Mesenchymal stem cell (in vitro differentiated cells and primary cell): ENCODE results near the gene TOE1.

Experiments used
- DNase-seq: peaks from one replicate; pipeline ENCODE4 v3.0.0-alpha.2; 2013
- H2AFZ ChIP-seq: one replicate; pipeline ENCODE4 v1.6.1; 2013; ENCODE audit warnings: low read depth, mild to moderate bottlenecking, control low read depth, inconsistent platforms, low read length, moderate library complexity
- H2AK5ac ChIP-seq: 2 replicates; pipeline ENCODE4 v1.6.1; 2013; ENCODE audit warnings: low read length, moderate library complexity, mild to moderate bottlenecking, inconsistent platforms; ENCODE audit not compliant: severe bottlenecking
- H2BK120ac ChIP-seq: one replicate; pipeline ENCODE4 v1.6.1; 2013; ENCODE audit warnings: low read depth, mild to moderate bottlenecking, inconsistent platforms, low read length, moderate library complexity
- H2BK12ac ChIP-seq, 2 experiments: one replicate each; pipeline ENCODE4 v1.6.1; 2013; ENCODE audit warnings: inconsistent platforms in 2 of 2, low read length in 2 of 2, mild to moderate bottlenecking in 2 of 2, moderate library complexity in 2 of 2, control low read depth in 1 of 2
- H2BK15ac ChIP-seq: one replicate; pipeline ENCODE4 v1.6.1; 2013; ENCODE audit warnings: mild to moderate bottlenecking, low read depth, inconsistent platforms; ENCODE audit not compliant: poor library complexity, severe bottlenecking
- H2BK5ac ChIP-seq: 2 replicates; pipeline ENCODE4 v1.6.1; 2013; ENCODE audit warnings: low read depth, mild to moderate bottlenecking, low read length, control low read depth, inconsistent platforms; ENCODE audit not compliant: poor library complexity, severe bottlenecking
- H3K14ac ChIP-seq, 2 experiments: one replicate each; pipeline ENCODE4 v1.6.1; 2013; ENCODE audit warnings: inconsistent platforms in 2 of 2, low read length in 2 of 2, control low read depth in 1 of 2, mild to moderate bottlenecking in 1 of 2, moderate library complexity in 1 of 2
- H3K18ac ChIP-seq, 2 experiments: one replicate each; pipeline ENCODE4 v1.6.1; 2013; ENCODE audit warnings: inconsistent platforms in 2 of 2, low read length in 2 of 2, control low read depth in 1 of 2, low read depth in 1 of 2, mild to moderate bottlenecking in 1 of 2
- H3K23ac ChIP-seq, 2 experiments: one replicate each; pipeline ENCODE4 v1.6.1; 2013; ENCODE audit warnings: inconsistent platforms in 2 of 2, low read length in 2 of 2, mild to moderate bottlenecking in 2 of 2, moderate library complexity in 2 of 2, control low read depth in 1 of 2
- H3K27ac ChIP-seq: 2 replicates; pipeline ENCODE4 v1.5.1; 2013; ENCODE audit warnings: mild to moderate bottlenecking, moderate library complexity, low read length, control low read depth, inconsistent platforms; ENCODE audit not compliant: poor library complexity, severe bottlenecking
- H3K27me3 ChIP-seq, 2 experiments: 2 replicates each; pipeline versions ENCODE4 v1.6.1 to v1.7.0; 2013; ENCODE audit warnings: low read length in 2 of 2, mild to moderate bottlenecking in 2 of 2, moderate library complexity in 2 of 2, control low read depth in 1 of 2, inconsistent platforms in 1 of 2; ENCODE audit not compliant: control insufficient read depth in 1 of 2, insufficient read depth in 1 of 2
- H3K36me3 ChIP-seq, 2 experiments: 2 replicates each; pipeline versions ENCODE4 v1.6.1 to v1.7.0; 2013; ENCODE audit warnings: low read length in 2 of 2, control low read depth in 1 of 2, inconsistent platforms in 1 of 2, low read depth in 1 of 2, mild to moderate bottlenecking in 1 of 2; ENCODE audit not compliant: insufficient read depth in 2 of 2, control insufficient read depth in 1 of 2
- H3K4ac ChIP-seq, 2 experiments: one replicate each; pipeline ENCODE4 v1.6.1; 2013; ENCODE audit warnings: inconsistent platforms in 2 of 2, low read length in 2 of 2, mild to moderate bottlenecking in 2 of 2, moderate library complexity in 2 of 2, control low read depth in 1 of 2, low read depth in 1 of 2
- H3K4me1 ChIP-seq: 2 replicates; pipeline ENCODE4 v1.6.1; 2013; ENCODE audit warnings: low read depth, low read length, control low read depth; ENCODE audit not compliant: control insufficient read depth, insufficient read depth
- H3K4me2 ChIP-seq: 2 replicates; pipeline ENCODE4 v1.6.1; 2013; ENCODE audit warnings: low read length, mild to moderate bottlenecking, inconsistent platforms; ENCODE audit not compliant: poor library complexity, severe bottlenecking
- H3K4me3 ChIP-seq, 2 experiments: 2 replicates each; pipeline versions ENCODE4 v1.5.1 to v1.7.0; 2013; ENCODE audit warnings: low read length in 2 of 2, mild to moderate bottlenecking in 2 of 2, control low read depth in 1 of 2, low read depth in 1 of 2; ENCODE audit not compliant: insufficient read depth in 1 of 2
- H3K79me1 ChIP-seq: replicated peaks from 2 replicates; pipeline ENCODE4 v1.6.1; 2013; ENCODE audit warnings: mild to moderate bottlenecking, control low read depth, low read length, inconsistent platforms; ENCODE audit not compliant: poor library complexity, severe bottlenecking
- H3K9ac ChIP-seq: 2 replicates; pipeline ENCODE4 v1.7.0; 2013; ENCODE audit warnings: mild to moderate bottlenecking, low read length, moderate library complexity
- H3K9me3 ChIP-seq: 2 replicates; pipeline ENCODE4 v1.7.0; 2013; ENCODE audit warnings: mild to moderate bottlenecking, low read length; ENCODE audit not compliant: control insufficient read depth
- H4K8ac ChIP-seq: one replicate; pipeline ENCODE4 v1.6.1; 2013; ENCODE audit warnings: inconsistent platforms, mild to moderate bottlenecking, low read length, moderate library complexity
- H4K91ac ChIP-seq: one replicate; pipeline ENCODE4 v1.6.1; 2013; ENCODE audit warnings: mild to moderate bottlenecking, low read length, inconsistent platforms
- WGBS: methylation state at CpG from one replicate; pipeline ENCODE4 v1.1.7; 2013; ENCODE audit warnings: mixed read lengths; 5-methylcytosine and 5-hydroxymethylcytosine counted together

The TOE1 gene

GRCh38 chr1:45326627-45327623, 13.0 kb upstream of the TOE1 start, which contains the start of gene HPDL:
HPDL (plus strand) TSS chr1:45326895; CDS start chr1:45327149, 254 bp downstream.
- Histone ChIP-seq H2BK15ac (peak within 1 kb of the TSS; percentile 77), H2AFZ (peak within 1 kb of the TSS; percentile 2), H4K91ac (peak within 1 kb of the TSS; percentile 92), H3K4me2 (no peak within 1 kb of the TSS), H3K23ac (peak within 1 kb of the TSS in 1 of 2 experiments; percentile 74), H3K36me3 (peaks cover 17 to 37% of the 10 kb centered on the region in 2 experiments), H3K27ac (no peak within 1 kb of the TSS), H3K4me1 (peaks cover 5% of the 10 kb centered on the region), H3K14ac (peak within 1 kb of the TSS in 1 of 2 experiments; percentile 31), H2BK5ac (no peak within 1 kb of the TSS), H2BK12ac (peak within 1 kb of the TSS in 1 of 2 experiments; percentile 81), H3K27me3 (peaks cover 0 to 5% of the 10 kb centered on the region in 2 experiments), H3K9ac (peak within 1 kb of the TSS; percentile 52), H3K4ac (peak within 1 kb of the TSS; percentile 42 to 71), H2AK5ac (no peak within 1 kb of the TSS), H3K4me3 (peak within 1 kb of the TSS in 1 of 2 experiments; percentile 84), H4K8ac (peak within 1 kb of the TSS; percentile 90), H2BK120ac (no peak within 1 kb of the TSS), H3K9me3 (no peaks in the 10 kb centered on the region), H3K79me1 (no peaks in the 10 kb centered on the region), H3K18ac (peak within 1 kb of the TSS; percentile 27 to 70)
- DNase-seq, result peak; percentile 42
- WGBS, result 49% methylated on average over 96 of the region's 96 CpGs

GRCh38 chr1:45327644-45328515, 12.1 kb upstream of the TOE1 start:
- 76% methylated on average over 18 of the region's 19 CpGs for WGBS
- Histone ChIP-seq H3K18ac (no peak overlapping the region), H4K8ac (no peak overlapping the region), H2BK12ac (no peak overlapping the region), H3K27ac (no peak overlapping the region), H3K9ac (no peak overlapping the region), H3K79me1 (peaks cover 2% of the 10 kb centered on the region), H4K91ac (no peak overlapping the region), H3K4me1 (peaks cover 5% of the 10 kb centered on the region), H3K4me3 (peak overlapping the region in 1 of 2 experiments; percentile 84), H2BK5ac (no peak overlapping the region), H3K27me3 (peaks cover 0 to 5% of the 10 kb centered on the region in 2 experiments), H3K4me2 (no peak overlapping the region), H3K9me3 (no peaks in the 10 kb centered on the region), H2BK15ac (no peak overlapping the region), H2AK5ac (no peak overlapping the region), H2AFZ (no peak overlapping the region), H3K36me3 (peaks cover 26 to 46% of the 10 kb centered on the region in 2 experiments), H3K14ac (no peak overlapping the region), H2BK120ac (no peak overlapping the region), H3K4ac (no peak overlapping the region), H3K23ac (no peak overlapping the region)
- DNase-seq, result no peak

GRCh38 chr1:45328680-45329079, 11.3 kb upstream of the TOE1 start:
- peaks cover 0 to 5% of the 10 kb centered on the region in 2 experiments for H3K27me3 ChIP-seq
- H3K36me3 ChIP-seq, result peaks cover 34 to 53% of the 10 kb centered on the region in 2 experiments
- no peak overlapping the region for H3K4ac ChIP-seq

More at GRCh38 chr1:45328680-45329079, 11.3 kb upstream of the TOE1 start:
- no peak overlapping the region for H3K9ac ChIP-seq
- H3K18ac ChIP-seq, result no peak overlapping the region
- no peak overlapping the region for H2BK15ac ChIP-seq
- H2AFZ ChIP-seq, result no peak overlapping the region
- no peak overlapping the region for H4K91ac ChIP-seq
- H2BK120ac ChIP-seq, result no peak overlapping the region
- WGBS, result 87% methylated on average over 2 of the region's 5 CpGs
- H3K4me3 ChIP-seq, result no peak overlapping the region
- H2BK5ac ChIP-seq, result no peak overlapping the region
- H4K8ac ChIP-seq, result no peak overlapping the region
- H3K4me2 ChIP-seq, result no peak overlapping the region
- no peak overlapping the region for H2BK12ac ChIP-seq
- no peak for DNase-seq
- H3K27ac ChIP-seq, result no peak overlapping the region
- H2AK5ac ChIP-seq, result no peak overlapping the region
- no peak overlapping the region for H3K14ac ChIP-seq
- H3K23ac ChIP-seq, result no peak overlapping the region
- peaks cover 5% of the 10 kb centered on the region for H3K4me1 ChIP-seq
- peaks cover 2% of the 10 kb centered on the region for H3K79me1 ChIP-seq
- no peaks in the 10 kb centered on the region for H3K9me3 ChIP-seq
